ENCODE data around the gene MAP3K10. TPM values are rescaled to one million over a fixed set of nuclear protein-coding genes. Genes with fewer than 3 reads are reported as not detected.

MAP3K10 gene
- total and polyA plus RNA-seq, 9 of the 15 experiments (the other 6 are each of a cell fraction or from before 2014, with no cell fraction given), result 0.01 to 8.0 (median 2.7) TPM; not detected in 1

DNA sequence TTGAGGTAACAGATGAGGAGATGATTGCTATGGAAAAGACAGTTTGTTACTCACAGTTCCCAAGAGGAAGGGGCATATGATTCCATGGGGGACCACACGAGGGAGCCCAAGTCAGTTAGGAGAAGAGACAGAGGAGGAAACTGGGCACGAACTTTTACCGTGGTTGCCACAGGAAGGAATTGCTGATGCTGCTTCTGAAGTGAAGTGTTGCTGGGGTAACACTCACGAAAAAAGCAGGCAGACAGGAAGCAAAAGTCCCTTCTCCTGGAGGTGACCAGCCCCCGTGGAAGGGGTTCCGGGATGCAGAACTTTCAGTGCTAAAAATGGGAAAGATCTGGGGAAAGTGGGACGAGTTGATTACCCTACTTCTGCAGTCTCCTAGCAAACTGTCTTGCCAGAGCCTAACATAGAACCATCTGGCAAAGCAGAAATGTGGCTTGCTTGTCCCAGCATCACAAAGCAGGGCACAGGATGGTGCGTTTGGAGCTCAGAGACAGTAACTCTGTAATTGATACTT is 35.4 kb upstream of the MAP3K10 start:
- Histone ChIP-seq H3K27ac (ENCODE audit: extremely low read depth, low read depth, low read length) (no peak overlapping the region), H3K27me3 (ENCODE audit: control insufficient read depth in 2 of 2, insufficient read depth in 2 of 2, low read length in 2 of 2) (peaks cover 0 to 4% of the 10 kb centered on the region in 2 experiments; a peak in 2 of 5 replicates), H3K79me2 (ENCODE audit: control insufficient read depth, insufficient read depth, low read length) (no peaks in the 10 kb centered on the region), H4K20me1 (replicated peaks; ENCODE audit: control insufficient read depth, insufficient read depth, low read length) (no peaks in the 10 kb centered on the region; the same call in 1 of the 2 replicates), H3K4me1 (replicated peaks in 1 of 2; ENCODE audit: control insufficient read depth in 2 of 2, insufficient read depth in 2 of 2, low read length in 2 of 2) (no peaks in the 10 kb centered on the region; a peak in 2 of 5 replicates), H3K9me1 (ENCODE audit: control insufficient read depth, insufficient read depth, low read length) (no peaks in the 10 kb centered on the region), H3K9me3 (replicated peaks; ENCODE audit: control insufficient read depth, insufficient read depth, low read depth, low read length) (no peaks in the 10 kb centered on the region), H3K4me3 (no peak overlapping the region), H3K9ac (ENCODE audit: insufficient read depth in 1 of 2, low read depth in 2 of 2, low read length in 2 of 2) (no peak overlapping the region; a peak in 1 of 4 replicates), H2AFZ (ENCODE audit: low read depth, low read length) (peak overlapping the region; percentile 61), H3K4me2 (ENCODE audit: insufficient read depth, low read length) (peak overlapping the region; percentile 55), H3K36me3 (ENCODE audit: control insufficient read depth, insufficient read depth, low read length) (no peaks in the 10 kb centered on the region)
- in situ Hi-C loops (cut with MboI), result no loop called here
- ATAC-seq (peak; percentile 84), FAIRE-seq (peak; percentile 78), DNase-seq (ENCODE audit: extremely low read depth in 1 of 4, low spot score in 3 of 4) (peak; percentile 33 to 71 (median 45))
- intact Hi-C loops (cut with micrococcal nuclease), result loop anchor here (1.0 kb wide), 1 partner anchor 66 kb away; no protein-coding TSS in a partner anchor
- POLR2A ChIA-PET, result no interaction called here
- CTCF ChIA-PET (ENCODE audit: low intra/inter-chr PET ratio), result interaction anchor here (0.6 to 1.9 kb wide), 3 partner anchors 62 to 105 kb away, joined by 3 to 9 read pairs (median 3); no protein-coding TSS in a partner anchor
- 12% methylated on average over 8 of the region's 8 CpGs for WGBS (ENCODE audit: insufficient coverage, low coverage, missing lambda C conversion rate)
- BruUV-seq (replicated peaks), result no TSS peak
- TF ChIP-seq KLF13 (tag; IDR thresholded peaks at IDR 0.05; ENCODE audit: borderline replicate concordance, low read depth) (no peak), KLF6 (CRISPR knock-in tag; IDR thresholded peaks at IDR 0.05; ENCODE audit: borderline replicate concordance) (no peak), RFX1 (IDR thresholded peaks at IDR 0.05) (peak; percentile 31), CEBPG (CRISPR knock-in tag; IDR thresholded peaks at IDR 0.05) (no peak), CEBPG (tag; conservative IDR thresholded peaks at IDR 0.05 in 1 of 2, IDR thresholded peaks at IDR 0.05 in 1 of 2) (no peak), SPI1 (IDR thresholded peaks at IDR 0.05; ENCODE audit: borderline replicate concordance, low read depth, low read length) (peak; percentile 8; the same call in 1 of the 2 replicates), ARID2 (IDR thresholded peaks at IDR 0.05) (peak; percentile 64; the same call in 1 of the 2 replicates), CBFA2T2 (conservative IDR thresholded peaks at IDR 0.05) (no peak), ZNF584 (CRISPR knock-in tag; IDR thresholded peaks at IDR 0.05; ENCODE audit: low read depth) (no peak), ZNF316 (IDR thresholded peaks at IDR 0.05) (peak; percentile 38), MYBL2 (IDR thresholded peaks at IDR 0.05; ENCODE audit: low read depth) (no peak), MYBL2 (CRISPR knock-in tag; IDR thresholded peaks at IDR 0.05; ENCODE audit: borderline replicate concordance) (no peak), DLX4 (CRISPR knock-in tag; IDR thresholded peaks at IDR 0.05) (no peak), HSF4 (CRISPR knock-in tag; IDR thresholded peaks at IDR 0.05; ENCODE audit: borderline replicate concordance) (no peak), FOXM1 (IDR thresholded peaks at IDR 0.05; ENCODE audit: low read depth) (no peak), FOXM1 (CRISPR knock-in tag; IDR thresholded peaks at IDR 0.05; ENCODE audit: low read depth) (no peak), CTCFL (IDR thresholded peaks at IDR 0.05; ENCODE audit: borderline replicate concordance, insufficient read depth, low read depth, low read length, poor library complexity, severe bottlenecking) (peak; percentile 77), DPF2 (IDR thresholded peaks at IDR 0.05) (no peak), SMC3 (conservative IDR thresholded peaks at IDR 0.05; ENCODE audit: insufficient read depth, low read depth, low read length) (peak; percentile 62), C11orf30 (IDR thresholded peaks at IDR 0.05; ENCODE audit: low read depth) (0 out of 2 replicates have a peak, but pooled peaks have one; percentile 35), CTBP1 (IDR thresholded peaks at IDR 0.05; ENCODE audit: borderline replicate concordance) (0 out of 2 replicates have a peak, but pooled peaks have one; percentile 30), FOXA3 (CRISPR knock-in tag; conservative IDR thresholded peaks at IDR 0.05 in 1 of 2, IDR thresholded peaks at IDR 0.05 in 1 of 2) (no peak)

Data from K562 (cell line).